Measurements from ENCODE around the gene ZNF469. TPM values are rescaled to one million over a fixed set of nuclear protein-coding genes. Genes with fewer than 3 reads are reported as not detected.

ZNF469 gene
- total and polyA plus RNA-seq, 9 of the 15 experiments (the other 6 are each of a cell fraction or from before 2014, with no cell fraction given), result 0.01 to 0.04 TPM; not detected in 7

DNA sequence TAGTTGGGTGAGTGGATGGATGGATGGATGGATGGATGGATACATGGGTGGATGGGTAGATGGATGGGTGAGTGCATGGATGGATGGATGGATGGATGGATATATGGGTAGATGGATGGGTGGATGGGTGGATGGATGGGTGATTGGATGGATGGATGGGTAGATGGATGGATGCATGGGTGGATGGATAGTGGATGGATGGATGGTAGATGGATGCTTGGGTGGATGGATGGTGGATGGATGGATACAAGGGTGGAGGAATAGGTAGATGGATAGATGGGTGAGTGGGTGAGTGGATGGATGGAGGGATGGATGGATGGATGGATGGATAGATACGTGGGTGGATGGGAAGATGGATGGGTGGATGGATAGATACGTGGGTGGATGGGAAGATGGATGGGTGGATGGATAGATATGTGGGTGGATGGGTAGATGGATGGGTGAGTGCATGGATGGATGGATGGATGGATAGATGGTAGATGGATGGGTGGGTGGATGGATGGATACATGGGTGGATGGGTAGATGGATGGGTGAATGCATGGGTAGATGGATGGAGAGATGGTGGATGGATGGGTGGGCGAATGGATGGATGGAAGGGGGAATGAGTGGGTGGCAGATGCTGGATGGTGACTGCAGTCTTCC lies 19.0 kb downstream of the ZNF469 start (continued):
- TF ChIP-seq, protein P1, sequence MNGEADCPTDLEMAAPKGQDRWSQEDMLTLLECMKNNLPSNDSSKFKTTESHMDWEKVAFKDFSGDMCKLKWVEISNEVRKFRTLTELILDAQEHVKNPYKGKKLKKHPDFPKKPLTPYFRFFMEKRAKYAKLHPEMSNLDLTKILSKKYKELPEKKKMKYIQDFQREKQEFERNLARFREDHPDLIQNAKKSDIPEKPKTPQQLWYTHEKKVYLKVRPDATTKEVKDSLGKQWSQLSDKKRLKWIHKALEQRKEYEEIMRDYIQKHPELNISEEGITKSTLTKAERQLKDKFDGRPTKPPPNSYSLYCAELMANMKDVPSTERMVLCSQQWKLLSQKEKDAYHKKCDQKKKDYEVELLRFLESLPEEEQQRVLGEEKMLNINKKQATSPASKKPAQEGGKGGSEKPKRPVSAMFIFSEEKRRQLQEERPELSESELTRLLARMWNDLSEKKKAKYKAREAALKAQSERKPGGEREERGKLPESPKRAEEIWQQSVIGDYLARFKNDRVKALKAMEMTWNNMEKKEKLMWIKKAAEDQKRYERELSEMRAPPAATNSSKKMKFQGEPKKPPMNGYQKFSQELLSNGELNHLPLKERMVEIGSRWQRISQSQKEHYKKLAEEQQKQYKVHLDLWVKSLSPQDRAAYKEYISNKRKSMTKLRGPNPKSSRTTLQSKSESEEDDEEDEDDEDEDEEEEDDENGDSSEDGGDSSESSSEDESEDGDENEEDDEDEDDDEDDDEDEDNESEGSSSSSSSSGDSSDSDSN (IDR thresholded peaks at IDR 0.05; ENCODE audit: borderline replicate concordance in 1 of 2, low read depth in 2 of 2, low read length in 2 of 2), result no peak
- no peak for TF ChIP-seq POU5F1 (IDR thresholded peaks at IDR 0.05; ENCODE audit: borderline replicate concordance, low read depth, low read length, partially characterized antibody)

DNA sequence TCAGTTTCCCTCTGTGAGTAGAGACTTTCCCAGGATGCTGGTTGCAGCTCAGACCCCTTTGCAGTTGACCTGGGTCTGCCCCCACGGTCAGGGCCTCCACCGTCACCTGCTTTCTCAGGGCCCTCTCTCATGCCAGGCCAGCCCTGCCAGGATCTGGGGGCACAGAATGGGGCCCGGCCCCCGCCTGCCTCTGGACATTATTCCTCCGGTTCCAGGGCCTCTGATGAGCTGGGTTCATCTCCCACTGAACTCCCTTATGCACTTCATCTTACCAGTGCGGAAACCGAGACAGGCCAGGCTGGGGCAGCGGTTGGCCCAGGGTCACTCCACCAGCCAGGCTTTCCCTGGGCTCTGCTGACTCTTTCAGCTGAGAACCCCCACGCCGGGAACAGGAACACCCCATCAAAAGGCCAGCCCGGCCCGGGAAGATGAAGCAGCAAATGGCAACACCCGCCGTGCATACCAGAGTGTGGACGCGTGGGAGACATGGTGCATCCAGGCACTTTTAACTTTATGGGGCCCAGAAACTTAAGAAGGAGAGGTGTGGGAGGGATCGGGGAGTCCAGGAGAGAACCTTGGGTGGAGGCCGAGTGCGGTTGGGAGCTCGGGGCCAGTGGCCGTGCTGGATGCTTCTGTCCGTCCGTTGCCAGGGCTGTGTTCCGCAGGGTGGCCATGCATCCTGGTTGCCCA lies 19.9 kb downstream of the ZNF469 start:
- peaks cover 10 to 56% of the 10 kb centered on the region in 2 experiments for H3K27me3 ChIP-seq (ENCODE audit: control insufficient read depth in 2 of 2, insufficient read depth in 2 of 2, low read length in 2 of 2)
- H3K4me2 ChIP-seq (ENCODE audit: insufficient read depth, low read length), result no peak overlapping the region
- ChIA-PET CTCF (ENCODE audit: low intra/inter-chr PET ratio) (no interaction called here), POLR2A (interaction anchor here (0.6 kb wide), 1 partner anchor 9 kb away, joined by 5 read pairs; no protein-coding TSS in a partner anchor)
- peaks cover 0 to 50% of the 10 kb centered on the region in 2 experiments; a peak in 3 of 5 replicates for H3K4me1 ChIP-seq (replicated peaks in 1 of 2; ENCODE audit: control insufficient read depth in 2 of 2, insufficient read depth in 2 of 2, low read length in 2 of 2)
- DNase-seq (ENCODE audit: extremely low read depth in 1 of 4, low spot score in 3 of 4), result no peak
- no peak overlapping the region for H3K4me3 ChIP-seq
- no peaks in the 10 kb centered on the region for H3K9me1 ChIP-seq (ENCODE audit: control insufficient read depth, insufficient read depth, low read length)
- no TSS peak for BruUV-seq (replicated peaks)
- H3K36me3 ChIP-seq (ENCODE audit: control insufficient read depth, insufficient read depth, low read length), result no peaks in the 10 kb centered on the region
- H3K9ac ChIP-seq (ENCODE audit: insufficient read depth in 1 of 2, low read depth in 2 of 2, low read length in 2 of 2), result no peak overlapping the region
- H3K27ac ChIP-seq (ENCODE audit: extremely low read depth, low read depth, low read length), result no peak overlapping the region
- H4K20me1 ChIP-seq (replicated peaks; ENCODE audit: control insufficient read depth, insufficient read depth, low read length), result 0 out of 2 replicates have a peak, but pooled peaks cover 8% of the 10 kb centered on the region
- no peak overlapping the region for H2AFZ ChIP-seq (ENCODE audit: low read depth, low read length)
- intact Hi-C loops (cut with micrococcal nuclease), result loop anchor here (10.0 kb wide), 1 partner anchor 118 kb away; no protein-coding TSS in a partner anchor
- FAIRE-seq, result no peak
- H3K79me2 ChIP-seq (ENCODE audit: control insufficient read depth, insufficient read depth, low read length), result no peaks in the 10 kb centered on the region
- H3K9me3 ChIP-seq (replicated peaks; ENCODE audit: control insufficient read depth, insufficient read depth, low read depth, low read length), result no peaks in the 10 kb centered on the region
- 3% methylated on average over 21 of the region's 24 CpGs for WGBS (ENCODE audit: insufficient coverage, low coverage, missing lambda C conversion rate)
- no peak for ATAC-seq
- in situ Hi-C loops (cut with MboI), result no loop called here
- no peak for TF ChIP-seq ATF7 (IDR thresholded peaks at IDR 0.05)
- TF ChIP-seq, protein P2, sequence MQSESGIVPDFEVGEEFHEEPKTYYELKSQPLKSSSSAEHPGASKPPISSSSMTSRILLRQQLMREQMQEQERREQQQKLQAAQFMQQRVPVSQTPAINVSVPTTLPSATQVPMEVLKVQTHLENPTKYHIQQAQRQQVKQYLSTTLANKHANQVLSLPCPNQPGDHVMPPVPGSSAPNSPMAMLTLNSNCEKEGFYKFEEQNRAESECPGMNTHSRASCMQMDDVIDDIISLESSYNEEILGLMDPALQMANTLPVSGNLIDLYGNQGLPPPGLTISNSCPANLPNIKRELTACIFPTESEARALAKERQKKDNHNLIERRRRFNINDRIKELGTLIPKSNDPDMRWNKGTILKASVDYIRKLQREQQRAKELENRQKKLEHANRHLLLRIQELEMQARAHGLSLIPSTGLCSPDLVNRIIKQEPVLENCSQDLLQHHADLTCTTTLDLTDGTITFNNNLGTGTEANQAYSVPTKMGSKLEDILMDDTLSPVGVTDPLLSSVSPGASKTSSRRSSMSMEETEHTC (IDR thresholded peaks at IDR 0.05), result no peak
- TF ChIP-seq CREM (IDR thresholded peaks at IDR 0.05; ENCODE audit: low read depth), result no peak
- TF ChIP-seq, protein P3, sequence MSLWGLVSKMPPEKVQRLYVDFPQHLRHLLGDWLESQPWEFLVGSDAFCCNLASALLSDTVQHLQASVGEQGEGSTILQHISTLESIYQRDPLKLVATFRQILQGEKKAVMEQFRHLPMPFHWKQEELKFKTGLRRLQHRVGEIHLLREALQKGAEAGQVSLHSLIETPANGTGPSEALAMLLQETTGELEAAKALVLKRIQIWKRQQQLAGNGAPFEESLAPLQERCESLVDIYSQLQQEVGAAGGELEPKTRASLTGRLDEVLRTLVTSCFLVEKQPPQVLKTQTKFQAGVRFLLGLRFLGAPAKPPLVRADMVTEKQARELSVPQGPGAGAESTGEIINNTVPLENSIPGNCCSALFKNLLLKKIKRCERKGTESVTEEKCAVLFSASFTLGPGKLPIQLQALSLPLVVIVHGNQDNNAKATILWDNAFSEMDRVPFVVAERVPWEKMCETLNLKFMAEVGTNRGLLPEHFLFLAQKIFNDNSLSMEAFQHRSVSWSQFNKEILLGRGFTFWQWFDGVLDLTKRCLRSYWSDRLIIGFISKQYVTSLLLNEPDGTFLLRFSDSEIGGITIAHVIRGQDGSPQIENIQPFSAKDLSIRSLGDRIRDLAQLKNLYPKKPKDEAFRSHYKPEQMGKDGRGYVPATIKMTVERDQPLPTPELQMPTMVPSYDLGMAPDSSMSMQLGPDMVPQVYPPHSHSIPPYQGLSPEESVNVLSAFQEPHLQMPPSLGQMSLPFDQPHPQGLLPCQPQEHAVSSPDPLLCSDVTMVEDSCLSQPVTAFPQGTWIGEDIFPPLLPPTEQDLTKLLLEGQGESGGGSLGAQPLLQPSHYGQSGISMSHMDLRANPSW (CRISPR knock-in tag; IDR thresholded peaks at IDR 0.05), result no peak
- no peak for TF ChIP-seq NEUROD1 (IDR thresholded peaks at IDR 0.05; ENCODE audit: borderline replicate concordance, low read depth, low read length, partially characterized antibody)
- no peak for TF ChIP-seq NR2C1 (IDR thresholded peaks at IDR 0.05)
- no peak for TF ChIP-seq NR2C1 (tag; IDR thresholded peaks at IDR 0.05)
- TF ChIP-seq, protein P4, sequence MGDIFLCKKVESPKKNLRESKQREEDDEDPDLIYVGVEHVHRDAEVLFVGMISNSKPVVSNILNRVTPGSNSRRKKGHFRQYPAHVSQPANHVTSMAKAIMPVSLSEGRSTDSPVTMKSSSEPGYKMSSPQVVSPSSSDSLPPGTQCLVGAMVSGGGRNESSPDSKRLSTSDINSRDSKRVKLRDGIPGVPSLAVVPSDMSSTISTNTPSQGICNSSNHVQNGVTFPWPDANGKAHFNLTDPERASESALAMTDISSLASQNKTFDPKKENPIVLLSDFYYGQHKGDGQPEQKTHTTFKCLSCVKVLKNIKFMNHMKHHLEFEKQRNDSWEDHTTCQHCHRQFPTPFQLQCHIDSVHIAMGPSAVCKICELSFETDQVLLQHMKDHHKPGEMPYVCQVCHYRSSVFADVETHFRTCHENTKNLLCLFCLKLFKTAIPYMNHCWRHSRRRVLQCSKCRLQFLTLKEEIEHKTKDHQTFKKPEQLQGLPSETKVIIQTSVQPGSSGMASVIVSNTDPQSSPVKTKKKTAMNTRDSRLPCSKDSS (IDR thresholded peaks at IDR 0.05; ENCODE audit: low read depth, partially characterized antibody), result no peak

All from K562 (cell line).